ENCODE results near the gene ARFIP1. TPM values are rescaled to one million over a fixed set of nuclear protein-coding genes. Genes with fewer than 3 reads are reported as not detected.

The ARFIP1 gene
- polyA plus RNA-seq, 3 donors = 11.7 to 28.4 (median 27.2) TPM

DNA sequence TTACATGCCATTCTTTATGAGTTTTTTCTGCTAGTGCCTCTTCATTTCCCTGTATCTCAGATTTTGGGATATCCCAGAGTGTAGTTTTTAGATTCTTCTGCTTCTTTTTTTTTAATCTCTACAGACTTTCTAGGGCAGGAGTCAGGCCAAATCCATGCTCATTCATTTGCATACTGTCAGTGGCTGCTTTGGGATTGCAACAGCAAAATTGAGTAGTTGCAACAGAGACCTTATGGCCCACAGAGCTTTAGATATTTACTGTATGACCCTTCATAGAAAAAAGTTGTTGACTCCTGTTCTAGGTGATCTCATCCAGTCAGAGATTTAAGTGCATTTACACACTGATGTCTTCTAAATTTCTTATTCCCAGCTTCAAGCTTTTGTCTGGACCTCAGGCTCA, 35.3 kb downstream of the ARFIP1 start:
- peak overlapping the region in 5 of 7 donors; percentile 5 to 87 (median 50) for H3K27ac Mint-ChIP-seq
- DNase-seq = peak; percentile 8 to 18 (median 17)
- Histone ChIP-seq H3K4me2 (replicated peaks; ENCODE audit: extremely low read depth, low read length, poor library complexity, severe bottlenecking) (peak overlapping the region; percentile 24), H3K27me3 (ENCODE audit: control insufficient read depth in 2 of 2, insufficient read depth in 2 of 2, low read length in 2 of 2) (no peaks in the 10 kb centered on the region), H3K9me3 (replicated peaks in 1 of 2; ENCODE audit: control insufficient read depth in 1 of 2, insufficient read depth in 1 of 2, low read length in 2 of 2) (peaks cover 13 to 21% of the 10 kb centered on the region in 2 donors), H3K36me3 (replicated peaks in 1 of 2; ENCODE audit: control insufficient read depth in 1 of 2, insufficient read depth in 2 of 2, low read length in 2 of 2) (peaks cover 0 to 21% of the 10 kb centered on the region in 2 donors), H3K79me2 (ENCODE audit: insufficient read depth, low read length) (peaks cover 29% of the 10 kb centered on the region), H3K4me1 (ENCODE audit: control insufficient read depth in 1 of 2, insufficient read depth in 2 of 2, low read length in 2 of 2) (peaks cover 49 to 63% of the 10 kb centered on the region in 2 donors), H3K4me3 (replicated peaks in 1 of 3; ENCODE audit: low read depth in 2 of 3, low read length in 3 of 3) (peak overlapping the region in 1 of 3 experiments; percentile 21), H2AFZ (ENCODE audit: insufficient read depth, low read depth, low read length, poor library complexity, severe bottlenecking) (no peak overlapping the region), H3K27ac (ENCODE audit: low read depth in 1 of 2, low read length in 2 of 2) (peak overlapping the region in 1 of 2 donors; percentile 33), H4K20me1 (ENCODE audit: insufficient read depth, low read length) (no peaks in the 10 kb centered on the region), H3K9ac (ENCODE audit: insufficient read depth, low read length, poor library complexity, severe bottlenecking) (no peak overlapping the region)
- H3K9me3 Mint-ChIP-seq = peaks cover 15 to 38% (median 29%) of the 10 kb centered on the region in 7 donors
- no peak for TF ChIP-seq CTCF (IDR thresholded peaks at IDR 0.05)
- peaks cover 57% of the 10 kb centered on the region for H3K4me1 Mint-ChIP-seq
- intact Hi-C loops (cut with micrococcal nuclease) = no loop called here
- peaks cover 0 to 2% (median 0%) of the 10 kb centered on the region in 3 donors for H3K27me3 Mint-ChIP-seq (ENCODE audit: low read depth in 3 of 3)
- peak overlapping the region in 1 of 2 donors; percentile 44 for H3K4me3 Mint-ChIP-seq
- H3K36me3 Mint-ChIP-seq = peaks cover 36 to 53% of the 10 kb centered on the region in 2 donors

- Histone ChIP-seq H4K20me1 (ENCODE audit: insufficient read depth, low read length) (no peaks in the 10 kb centered on the region), H3K4me2 (replicated peaks; ENCODE audit: extremely low read depth, low read length, poor library complexity, severe bottlenecking) (peak overlapping the region; percentile 45), H3K36me3 (replicated peaks in 1 of 2; ENCODE audit: control insufficient read depth in 1 of 2, insufficient read depth in 2 of 2, low read length in 2 of 2) (peaks cover 0 to 15% of the 10 kb centered on the region in 2 donors), H3K9ac (ENCODE audit: insufficient read depth, low read length, poor library complexity, severe bottlenecking) (no peak overlapping the region), H3K4me3 (replicated peaks in 1 of 3; ENCODE audit: low read depth in 2 of 3, low read length in 3 of 3) (peak overlapping the region in 1 of 3 experiments; percentile 23), H3K27ac (ENCODE audit: low read depth in 1 of 2, low read length in 2 of 2) (peak overlapping the region in 1 of 2 donors; percentile 69), H2AFZ (ENCODE audit: insufficient read depth, low read depth, low read length, poor library complexity, severe bottlenecking) (no peak overlapping the region), H3K4me1 (ENCODE audit: control insufficient read depth in 1 of 2, insufficient read depth in 2 of 2, low read length in 2 of 2) (peaks cover 57 to 71% of the 10 kb centered on the region in 2 donors), H3K27me3 (ENCODE audit: control insufficient read depth in 2 of 2, insufficient read depth in 2 of 2, low read length in 2 of 2) (no peaks in the 10 kb centered on the region), H3K9me3 (replicated peaks in 1 of 2; ENCODE audit: control insufficient read depth in 1 of 2, insufficient read depth in 1 of 2, low read length in 2 of 2) (peaks cover 13 to 14% of the 10 kb centered on the region in 2 donors), H3K79me2 (ENCODE audit: insufficient read depth, low read length) (peaks cover 15% of the 10 kb centered on the region)
- peak; percentile 11 to 46 (median 12) for DNase-seq
- peak overlapping the region; percentile 1 to 84 (median 73) for H3K27ac Mint-ChIP-seq
- peaks cover 0 to 2% (median 2%) of the 10 kb centered on the region in 3 donors for H3K27me3 Mint-ChIP-seq (ENCODE audit: low read depth in 3 of 3)
- H3K36me3 Mint-ChIP-seq = peaks cover 28 to 39% of the 10 kb centered on the region in 2 donors
- TF ChIP-seq CTCF (IDR thresholded peaks at IDR 0.05) = no peak
- peaks cover 70% of the 10 kb centered on the region for H3K4me1 Mint-ChIP-seq
- intact Hi-C loops (cut with micrococcal nuclease) = no loop called here
- peaks cover 15 to 47% (median 29%) of the 10 kb centered on the region in 7 donors for H3K9me3 Mint-ChIP-seq
- peak overlapping the region in 1 of 2 donors; percentile 63 for H3K4me3 Mint-ChIP-seq
Observed at GRCh38 chr4:152817331-152817730, 37.6 kb downstream of the ARFIP1 start.
